ENCODE measurements around the gene SUGCT. TPM values are rescaled to one million over a fixed set of nuclear protein-coding genes. Genes with fewer than 3 reads are reported as not detected.
"Not testable (repeated sequence)": the region's sequence is repeated elsewhere in the genome, so short reads cannot be mapped to it uniquely, and the experiment has no call there.

The SUGCT gene
- polyA plus RNA-seq, 1 donor from 2014 or later = 1.3 TPM

- H3K27ac Mint-ChIP-seq = no peak overlapping the region
- no peak overlapping the region for H3K4me3 Mint-ChIP-seq
- peaks cover 4% of the 10 kb centered on the region for H3K27me3 Mint-ChIP-seq
- no peaks in the 10 kb centered on the region for H3K36me3 Mint-ChIP-seq
- no peaks in the 10 kb centered on the region for H3K4me1 Mint-ChIP-seq
- peaks cover 0 to 2% (median 0%) of the 10 kb centered on the region in 3 donors for H3K9me3 Mint-ChIP-seq
These were observed 27.7 kb downstream of the SUGCT start for GRCh38 chr7:40162516-40162915.

GRCh38 chr7:40165216-40165615 is 30.4 kb downstream of the SUGCT start:
- Mint-ChIP-seq H3K27me3 (peaks cover 9% of the 10 kb centered on the region), H3K27ac (no peak overlapping the region), H3K36me3 (no peaks in the 10 kb centered on the region), H3K9me3 (peaks cover 0 to 2% (median 0%) of the 10 kb centered on the region in 3 donors), H3K4me3 (no peak overlapping the region), H3K4me1 (no peaks in the 10 kb centered on the region)

DNA sequence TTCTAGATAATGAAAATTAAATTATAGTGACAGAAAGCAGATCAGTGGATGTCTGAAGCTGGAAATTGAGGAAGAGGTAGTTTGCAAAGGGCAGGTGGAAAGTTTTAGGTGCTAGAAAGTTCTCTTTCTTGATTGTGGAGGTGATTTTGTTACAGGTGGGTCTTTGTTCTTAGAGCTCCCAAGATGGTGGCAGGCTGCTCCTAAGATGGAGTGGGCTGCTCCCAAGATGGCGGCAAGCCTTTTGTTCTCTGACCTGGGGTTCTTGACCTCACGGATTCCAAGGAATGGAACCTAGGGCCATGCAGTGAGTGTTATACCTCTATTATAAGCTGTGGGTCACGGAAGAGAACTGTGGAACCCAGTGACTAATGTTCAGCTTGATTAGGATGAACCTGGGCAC is 32.5 kb downstream of the SUGCT start:
- Mint-ChIP-seq H3K4me3 (no peak overlapping the region), H3K36me3 (no peaks in the 10 kb centered on the region), H3K9me3 (peaks cover 0 to 2% (median 0%) of the 10 kb centered on the region in 3 donors), H3K27ac (no peak overlapping the region), H3K4me1 (no peaks in the 10 kb centered on the region), H3K27me3 (peaks cover 9% of the 10 kb centered on the region)

- H3K27me3 Mint-ChIP-seq, H3K4me1 Mint-ChIP-seq, H3K9me3 Mint-ChIP-seq, H3K4me3 Mint-ChIP-seq, H3K27ac Mint-ChIP-seq, H3K36me3 Mint-ChIP-seq: not testable (repeated sequence)
These were observed 33.5 kb downstream of the SUGCT start for GRCh38 chr7:40168266-40168665.

- H3K4me1 Mint-ChIP-seq, H3K9me3 Mint-ChIP-seq, H3K27me3 Mint-ChIP-seq, H3K36me3 Mint-ChIP-seq, H3K27ac Mint-ChIP-seq: not testable (repeated sequence)
- H3K4me3 Mint-ChIP-seq = peak overlapping the region in 1 of 4 donors; percentile 58
These were observed 38.3 kb downstream of the SUGCT start for GRCh38 chr7:40173121-40173520.

- not testable (repeated sequence) for H3K9me3 Mint-ChIP-seq, H3K36me3 Mint-ChIP-seq, H3K4me3 Mint-ChIP-seq, H3K4me1 Mint-ChIP-seq, H3K27me3 Mint-ChIP-seq
- H3K27ac Mint-ChIP-seq = peak overlapping the region in 1 of 3 donors; percentile 41
These were observed 40.5 kb downstream of the SUGCT start for GRCh38 chr7:40175256-40175655.

- peaks cover 2% of the 10 kb centered on the region for H3K27me3 Mint-ChIP-seq
- no peaks in the 10 kb centered on the region for H3K9me3 Mint-ChIP-seq
- no peak overlapping the region for H3K4me3 Mint-ChIP-seq
- no peaks in the 10 kb centered on the region for H3K4me1 Mint-ChIP-seq
- no peak overlapping the region for H3K27ac Mint-ChIP-seq
- H3K36me3 Mint-ChIP-seq = no peaks in the 10 kb centered on the region
These were observed 41.1 kb downstream of the SUGCT start for GRCh38 chr7:40175725-40176510.

GRCh38 chr7:40177071-40177470 is 42.3 kb downstream of the SUGCT start:
- Mint-ChIP-seq H3K36me3 (no peaks in the 10 kb centered on the region), H3K4me1 (no peaks in the 10 kb centered on the region), H3K4me3 (no peak overlapping the region), H3K27ac (no peak overlapping the region), H3K9me3 (no peaks in the 10 kb centered on the region), H3K27me3 (peaks cover 2% of the 10 kb centered on the region)

GRCh38 chr7:40182452-40182851 is 47.6 kb downstream of the SUGCT start:
- Mint-ChIP-seq H3K27ac (no peak overlapping the region), H3K36me3 (no peaks in the 10 kb centered on the region), H3K9me3 (peaks cover 0 to 1% (median 0%) of the 10 kb centered on the region in 3 donors), H3K27me3 (no peaks in the 10 kb centered on the region), H3K4me3 (no peak overlapping the region), H3K4me1 (no peaks in the 10 kb centered on the region)

DNA sequence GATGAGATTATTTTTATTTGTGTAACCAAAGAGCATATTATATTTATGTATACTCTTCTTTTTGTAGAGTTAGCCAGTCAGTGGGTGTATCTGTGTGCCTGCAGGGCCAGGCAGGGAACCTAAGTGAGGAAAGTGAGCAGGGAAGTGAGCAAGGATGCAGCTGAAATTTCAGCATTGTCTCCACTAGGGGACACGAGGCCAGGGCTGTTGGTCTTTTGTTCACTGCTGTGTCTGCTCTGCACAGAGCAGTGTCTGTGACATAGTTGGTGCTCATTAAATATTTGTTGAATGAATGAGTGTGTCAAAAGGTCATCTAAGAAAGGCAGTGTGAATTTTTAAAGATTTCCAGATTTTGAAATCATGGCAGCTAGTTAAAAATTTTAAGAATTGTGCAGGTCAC is 51.8 kb downstream of the SUGCT start:
- Mint-ChIP-seq H3K4me3 (no peak overlapping the region), H3K4me1 (no peaks in the 10 kb centered on the region), H3K27me3 (no peaks in the 10 kb centered on the region), H3K36me3 (no peaks in the 10 kb centered on the region), H3K9me3 (peaks cover 0 to 1% (median 0%) of the 10 kb centered on the region in 3 donors), H3K27ac (no peak overlapping the region)

- Mint-ChIP-seq H3K27ac (no peak overlapping the region), H3K9me3 (no peaks in the 10 kb centered on the region), H3K4me3 (no peak overlapping the region), H3K27me3 (no peaks in the 10 kb centered on the region), H3K36me3 (no peaks in the 10 kb centered on the region), H3K4me1 (no peaks in the 10 kb centered on the region)
These were observed 57.2 kb downstream of the SUGCT start for GRCh38 chr7:40192036-40192435.

DNA sequence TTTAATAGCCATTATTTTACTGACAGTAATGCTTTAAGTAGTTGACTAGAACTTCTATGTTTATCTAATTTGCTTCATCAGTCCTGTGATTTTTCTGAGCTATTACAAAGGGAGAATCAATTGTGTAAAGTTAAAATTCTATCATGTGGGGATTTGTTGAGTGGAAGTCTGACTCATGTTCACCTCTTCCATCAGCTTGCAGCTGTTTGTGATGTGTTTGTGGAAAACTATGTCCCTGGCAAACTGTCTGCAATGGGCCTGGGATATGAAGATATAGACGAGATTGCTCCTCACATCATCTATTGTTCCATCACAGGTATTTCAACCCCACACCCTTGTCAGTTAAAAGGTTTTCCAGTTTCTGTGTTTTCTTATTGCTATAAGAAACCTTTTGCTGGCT is 59.9 kb downstream of the SUGCT start:
- H3K9me3 Mint-ChIP-seq = no peaks in the 10 kb centered on the region
- no peaks in the 10 kb centered on the region for H3K36me3 Mint-ChIP-seq
- no peaks in the 10 kb centered on the region for H3K27me3 Mint-ChIP-seq
- H3K4me3 Mint-ChIP-seq = no peak overlapping the region
- no peaks in the 10 kb centered on the region for H3K4me1 Mint-ChIP-seq
- H3K27ac Mint-ChIP-seq = no peak overlapping the region

DNA sequence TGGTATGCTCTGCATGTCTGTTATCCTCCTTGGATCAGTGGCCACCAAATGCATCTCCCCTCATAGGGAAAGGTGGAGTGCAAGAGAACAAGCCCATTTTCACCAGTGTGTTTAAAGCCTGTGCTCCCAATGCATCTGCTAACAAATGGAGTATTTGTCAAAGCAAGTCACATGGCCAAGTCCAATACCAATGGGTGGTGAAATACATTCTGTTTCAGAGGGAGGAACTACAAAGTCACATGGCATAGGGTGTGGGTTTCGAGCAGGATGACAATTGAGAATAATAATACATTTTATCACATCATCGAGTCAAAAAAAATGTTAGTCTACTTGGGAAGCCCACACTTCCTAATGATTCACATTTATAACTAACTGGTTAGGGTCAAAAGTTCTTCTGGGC is 62.7 kb downstream of the SUGCT start:
- H3K4me3 Mint-ChIP-seq = peak overlapping the region in 1 of 4 donors; percentile 7
- H3K36me3 Mint-ChIP-seq = no peaks in the 10 kb centered on the region
- H3K27ac Mint-ChIP-seq = no peak overlapping the region
- H3K27me3 Mint-ChIP-seq = peaks cover 1% of the 10 kb centered on the region
- no peaks in the 10 kb centered on the region for H3K4me1 Mint-ChIP-seq
- H3K9me3 Mint-ChIP-seq = no peaks in the 10 kb centered on the region

DNA sequence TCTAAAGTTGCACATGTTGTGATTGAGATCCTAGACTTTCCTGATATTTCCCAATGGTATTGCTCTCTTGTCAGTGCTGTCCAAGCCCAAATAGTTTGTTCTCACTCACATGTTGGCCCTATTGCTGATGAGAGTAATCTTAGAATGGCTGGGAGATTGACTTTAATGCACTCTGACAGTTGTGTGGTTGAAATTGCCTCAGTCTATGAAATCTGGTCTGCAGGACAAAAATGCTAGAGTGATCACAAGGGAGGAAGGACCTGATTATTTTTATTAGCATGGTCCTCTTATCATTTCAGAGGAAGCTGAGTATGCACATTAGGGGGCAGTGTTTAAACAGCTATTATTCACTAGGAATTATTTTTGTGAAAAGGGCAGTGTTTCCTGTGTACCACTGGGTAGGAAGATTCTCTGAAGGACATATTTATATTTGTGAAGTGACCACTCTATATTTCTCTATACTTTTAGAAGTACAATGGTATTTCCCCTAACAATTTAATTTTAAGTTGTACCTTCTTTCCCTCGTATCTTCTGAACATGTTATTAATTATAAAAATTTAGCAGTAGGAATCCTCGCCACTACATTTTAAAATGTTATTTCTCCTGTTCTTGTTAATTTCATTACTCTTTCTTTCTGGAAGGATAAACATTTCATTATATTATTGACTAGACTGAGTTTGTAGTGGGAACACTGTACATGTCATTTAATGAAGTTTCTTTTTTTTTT is 64.4 kb downstream of the SUGCT start:
- Mint-ChIP-seq H3K27me3 (peaks cover 1% of the 10 kb centered on the region), H3K36me3 (no peaks in the 10 kb centered on the region), H3K4me3 (no peak overlapping the region), H3K9me3 (no peaks in the 10 kb centered on the region), H3K27ac (no peak overlapping the region), H3K4me1 (no peaks in the 10 kb centered on the region)

- H3K27me3 Mint-ChIP-seq = peaks cover 1% of the 10 kb centered on the region
- H3K36me3 Mint-ChIP-seq = no peaks in the 10 kb centered on the region
- no peaks in the 10 kb centered on the region for H3K4me1 Mint-ChIP-seq
- no peak overlapping the region for H3K4me3 Mint-ChIP-seq
- H3K9me3 Mint-ChIP-seq = no peaks in the 10 kb centered on the region
- H3K27ac Mint-ChIP-seq = no peak overlapping the region
These were observed 66.0 kb downstream of the SUGCT start for GRCh38 chr7:40200791-40201190.

DNA sequence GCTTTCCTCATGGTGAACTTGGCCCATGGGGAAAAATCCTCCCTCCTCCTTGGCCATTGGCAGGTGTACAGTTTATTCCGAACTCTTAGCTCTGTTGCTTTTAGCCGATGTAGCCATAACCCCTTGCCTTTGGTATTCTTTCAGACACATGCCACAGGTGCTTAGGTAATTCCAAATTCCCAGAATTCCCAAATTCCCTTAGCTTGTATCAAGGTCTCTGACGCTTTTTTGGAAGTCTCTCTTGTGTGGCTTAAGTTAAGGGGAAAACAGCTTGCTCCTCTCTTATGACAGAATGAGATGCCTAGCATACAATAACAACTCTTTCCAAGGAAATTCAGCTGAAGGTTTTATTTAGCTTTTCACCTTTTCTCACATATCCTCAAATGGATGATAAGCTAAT is 68.0 kb downstream of the SUGCT start:
- Mint-ChIP-seq H3K4me1 (no peaks in the 10 kb centered on the region), H3K36me3 (no peaks in the 10 kb centered on the region), H3K27me3 (peaks cover 1% of the 10 kb centered on the region), H3K9me3 (no peaks in the 10 kb centered on the region), H3K4me3 (no peak overlapping the region), H3K27ac (no peak overlapping the region)
